HG03045 (cell line): ENCODE results near the gene FAM222B.

Experiments used
- ATAC-seq: cut with Tn5 transposase; IDR thresholded peaks from one replicate; pipeline ENCODE4 v1.9.1; 2021; ENCODE audit warnings: mild to moderate bottlenecking, moderate library complexity; ENCODE audit not compliant: unreplicated experiment

FAM222B gene

DNA sequence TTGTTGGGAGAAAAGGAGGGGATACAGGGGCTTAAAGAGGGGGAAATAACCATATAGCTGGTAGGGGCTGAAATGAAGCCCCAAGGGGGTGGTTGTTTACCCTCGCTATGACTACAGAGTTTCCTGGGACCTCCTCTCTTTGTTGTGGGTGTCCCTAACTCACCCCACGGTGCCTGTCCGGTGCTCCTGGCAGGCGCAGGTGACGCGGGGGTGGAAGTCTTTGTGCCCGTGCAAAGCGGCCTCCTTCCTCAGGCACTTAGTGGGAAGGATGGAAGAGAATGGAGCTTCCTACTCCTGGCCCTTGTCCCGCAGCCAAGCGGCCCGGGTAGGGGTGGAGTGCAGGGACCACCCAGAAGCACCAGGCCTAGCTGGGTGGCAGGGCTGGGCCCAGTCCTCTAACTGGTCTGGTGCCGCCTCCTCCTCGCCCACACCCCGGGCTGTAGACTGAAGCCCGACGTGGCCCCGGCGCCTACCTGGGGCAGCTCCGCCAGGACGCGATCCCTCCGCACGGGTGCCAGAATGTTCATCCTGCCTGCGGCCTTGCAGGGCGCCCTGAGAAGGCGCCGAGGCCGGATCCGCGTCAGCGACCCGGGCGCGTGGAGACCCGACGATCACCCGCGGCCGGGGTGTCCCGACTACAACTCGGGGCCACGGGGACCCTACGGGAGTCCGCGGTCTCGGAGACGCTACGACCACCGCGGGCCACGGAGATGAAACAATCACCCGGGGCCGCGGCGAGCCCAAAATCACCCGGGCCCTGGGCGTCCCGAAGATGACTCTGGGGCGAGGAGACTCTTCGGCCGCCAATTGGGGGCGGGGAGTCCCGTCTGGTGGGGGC is 125.6 kb downstream of the FAM222B start:
- no peak for ATAC-seq

DNA sequence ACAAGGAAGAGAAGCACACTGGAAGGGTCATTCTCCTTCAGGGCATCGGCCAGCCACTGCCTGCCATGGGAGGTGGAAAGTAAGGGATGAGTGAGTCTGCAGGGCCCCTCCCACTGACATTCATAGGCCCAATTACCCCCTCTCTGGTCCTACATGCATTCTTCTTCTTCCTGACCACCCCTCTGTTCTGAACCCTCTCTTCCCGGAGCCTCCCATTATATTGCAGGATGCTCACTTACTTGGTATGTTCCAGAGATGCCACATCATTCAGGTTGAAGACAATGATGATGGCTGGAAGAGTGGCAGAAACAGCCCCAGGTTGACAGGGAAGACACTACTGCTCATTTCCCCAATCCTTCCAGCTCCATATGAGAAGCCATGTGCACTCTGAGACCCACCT is 127.4 kb downstream of the FAM222B start:
- ATAC-seq, result no peak

DNA sequence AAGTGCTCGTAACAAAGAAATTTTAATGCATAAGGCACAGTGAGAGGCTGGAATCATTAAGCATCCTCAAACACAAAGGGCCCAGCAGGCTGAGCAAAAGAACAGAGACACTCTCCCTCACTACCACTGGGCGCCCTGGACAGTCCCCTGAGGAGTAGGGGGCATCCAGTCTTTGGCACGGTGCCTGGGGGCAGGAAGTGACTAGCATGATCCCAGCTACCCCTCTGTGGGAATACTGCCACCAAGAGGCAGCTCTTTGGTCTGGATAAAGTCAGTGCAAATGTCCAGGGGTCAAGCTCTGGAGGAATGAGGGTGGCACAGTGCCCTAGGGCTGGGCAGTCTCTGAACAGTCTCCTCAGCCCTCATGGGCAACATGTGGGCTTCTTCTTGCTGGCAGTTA is 128.3 kb downstream of the FAM222B start:
- ATAC-seq, result no peak

DNA sequence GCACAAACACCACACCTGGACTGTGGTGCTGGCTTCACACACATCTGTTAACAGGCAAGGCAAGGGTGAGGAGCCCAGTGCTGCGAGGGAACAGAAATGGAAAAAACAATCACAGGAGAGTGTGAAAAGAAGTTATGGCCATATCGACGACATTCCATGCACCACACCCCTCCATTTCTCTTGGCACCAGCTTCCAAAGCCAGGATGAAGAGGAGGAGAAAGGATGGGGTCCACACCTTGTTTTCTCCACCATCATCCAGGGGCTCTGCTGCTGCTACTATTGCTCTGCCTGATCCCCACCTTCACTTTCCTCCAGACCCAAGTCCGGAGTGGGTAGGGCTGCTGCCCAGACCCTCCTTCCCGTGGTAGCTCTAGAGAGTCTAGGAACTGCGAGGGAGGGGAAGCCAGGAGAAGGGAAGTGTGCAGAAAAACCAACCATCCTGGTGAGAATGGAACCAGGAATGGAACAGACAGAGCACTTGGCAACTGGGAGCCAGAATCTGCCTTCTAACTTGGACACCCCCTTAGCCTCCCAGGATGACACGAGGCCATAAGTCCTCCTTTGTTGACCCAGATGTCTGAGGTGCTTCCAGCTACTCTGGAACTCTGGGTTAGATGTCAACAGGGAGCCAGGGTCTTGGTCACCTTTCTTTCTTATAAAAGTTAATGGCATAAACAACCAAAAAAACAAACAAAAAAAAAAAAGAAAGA is 129.7 kb downstream of the FAM222B start:
- ATAC-seq, result no peak

GRCh38 chr17:28712032-28712704 is 130.4 kb downstream of the FAM222B start:
- no peak for ATAC-seq

- ATAC-seq, result peak; percentile 33
Measured at GRCh38 chr17:28711723-28712031, 130.9 kb downstream of the FAM222B start, which contains the start of gene PROCA1. Gene PROCA1 (minus strand): TSS chr17:28711888. CDS start chr17:28711660, 228 bp downstream.

GRCh38 chr17:28710861-28711722 is 131.5 kb downstream of the FAM222B start:
- peak; percentile 80 for ATAC-seq

DNA sequence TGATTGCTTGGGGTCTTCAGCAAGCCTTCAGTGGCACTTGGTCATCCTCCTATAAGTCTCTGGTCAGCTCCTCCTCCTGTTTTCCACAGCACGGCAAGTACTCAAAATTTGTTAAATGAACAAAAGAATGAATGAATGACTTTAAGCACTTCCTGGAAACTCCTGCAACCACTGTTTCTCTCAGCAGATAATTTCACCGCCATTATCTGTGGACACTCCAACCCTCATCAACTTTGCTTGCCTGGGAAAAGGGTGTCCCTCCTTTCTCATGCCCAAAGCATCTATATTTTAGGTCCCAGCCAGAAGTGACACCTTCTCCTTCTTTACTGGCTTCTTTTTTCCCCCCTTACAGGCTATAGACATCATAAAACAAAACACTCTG is 135.3 kb downstream of the FAM222B start:
- ATAC-seq, result no peak

DNA sequence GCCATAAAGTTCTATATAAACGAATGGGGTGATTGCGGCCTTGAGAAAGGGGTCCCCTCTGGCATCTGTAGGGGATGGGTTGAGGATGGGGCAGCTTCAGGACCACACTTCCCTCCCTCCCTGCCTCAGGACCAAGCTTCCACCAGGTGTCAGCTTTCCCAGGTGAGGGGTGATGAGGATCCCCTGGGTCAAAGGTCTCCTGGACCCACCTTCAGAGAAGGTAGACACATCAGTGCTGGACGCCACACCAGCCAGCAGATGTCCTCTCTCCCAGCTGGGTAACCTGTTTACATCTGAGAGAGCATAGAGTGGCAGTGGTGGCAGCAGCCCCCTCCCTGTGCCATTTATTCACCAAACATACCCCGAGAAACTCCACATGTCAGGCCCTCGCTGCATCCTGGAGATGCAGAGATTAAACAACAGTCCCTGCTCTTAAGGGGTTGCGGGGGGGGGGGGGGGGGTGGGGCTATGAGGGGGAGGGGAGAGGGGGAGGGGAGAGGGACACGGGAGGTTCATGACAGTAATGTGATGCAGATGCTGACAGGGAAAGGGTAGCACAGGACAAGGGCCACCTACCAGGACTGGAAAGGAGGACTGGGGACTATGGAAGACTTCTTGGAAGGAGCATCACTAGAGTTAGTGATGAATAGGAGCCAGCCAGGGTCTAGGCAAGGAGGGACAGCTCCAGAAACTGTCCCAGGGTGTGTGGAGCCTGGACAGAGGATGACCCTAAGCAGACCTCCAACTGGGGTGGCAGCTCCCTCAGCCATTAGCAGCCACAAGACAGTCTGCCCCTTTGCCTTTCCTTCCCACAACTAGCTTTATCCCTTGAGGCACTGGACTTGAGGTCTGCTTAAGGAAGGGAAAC is 135.9 kb downstream of the FAM222B start:
- no peak for ATAC-seq
